ENCODE data around the gene FNDC7.
"Not testable (repeated sequence)": the region's sequence is repeated elsewhere in the genome, so short reads cannot be mapped to it uniquely, and the experiment has no call there.

The FNDC7 gene

DNA sequence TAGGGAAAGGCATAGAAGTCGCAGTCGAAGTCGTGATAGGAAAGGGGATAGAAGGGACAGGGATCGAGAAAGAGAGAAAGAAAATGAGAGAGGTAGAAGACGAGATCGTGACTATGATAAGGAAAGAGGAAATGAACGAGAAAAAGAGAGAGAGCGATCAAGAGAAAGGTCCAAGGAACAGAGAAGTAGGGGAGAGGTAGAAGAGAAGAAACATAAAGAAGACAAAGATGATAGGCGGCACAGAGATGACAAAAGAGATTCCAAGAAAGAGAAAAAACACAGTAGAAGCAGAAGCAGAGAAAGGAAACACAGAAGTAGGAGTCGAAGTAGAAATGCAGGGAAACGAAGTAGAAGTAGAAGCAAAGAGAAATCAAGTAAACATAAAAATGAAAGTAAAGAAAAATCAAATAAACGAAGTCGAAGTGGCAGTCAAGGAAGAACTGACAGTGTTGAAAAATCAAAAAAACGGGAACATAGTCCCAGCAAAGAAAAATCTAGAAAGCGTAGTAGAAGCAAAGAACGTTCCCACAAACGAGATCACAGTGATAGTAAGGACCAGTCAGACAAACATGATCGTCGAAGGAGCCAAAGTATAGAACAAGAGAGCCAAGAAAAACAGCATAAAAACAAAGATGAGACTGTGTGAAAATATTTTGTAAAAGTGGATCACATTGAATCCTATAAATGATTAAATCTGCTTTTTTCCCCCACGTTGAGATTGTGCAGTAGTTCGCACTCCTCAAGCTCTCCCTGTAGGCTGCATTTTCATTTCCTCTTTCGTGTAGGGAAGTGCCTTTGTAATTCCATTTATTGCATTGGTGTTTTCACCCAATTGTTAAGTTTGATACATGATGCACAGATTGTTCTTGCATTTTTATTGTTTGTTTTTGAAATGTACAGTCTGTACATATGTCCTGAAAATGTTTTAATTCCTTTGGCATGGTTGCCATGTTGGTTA is 13.1 kb upstream of the FNDC7 start:
- in situ Hi-C loops (cut with HindIII; ENCODE audit: low sequenced_read_pairs), result no loop called here

DNA sequence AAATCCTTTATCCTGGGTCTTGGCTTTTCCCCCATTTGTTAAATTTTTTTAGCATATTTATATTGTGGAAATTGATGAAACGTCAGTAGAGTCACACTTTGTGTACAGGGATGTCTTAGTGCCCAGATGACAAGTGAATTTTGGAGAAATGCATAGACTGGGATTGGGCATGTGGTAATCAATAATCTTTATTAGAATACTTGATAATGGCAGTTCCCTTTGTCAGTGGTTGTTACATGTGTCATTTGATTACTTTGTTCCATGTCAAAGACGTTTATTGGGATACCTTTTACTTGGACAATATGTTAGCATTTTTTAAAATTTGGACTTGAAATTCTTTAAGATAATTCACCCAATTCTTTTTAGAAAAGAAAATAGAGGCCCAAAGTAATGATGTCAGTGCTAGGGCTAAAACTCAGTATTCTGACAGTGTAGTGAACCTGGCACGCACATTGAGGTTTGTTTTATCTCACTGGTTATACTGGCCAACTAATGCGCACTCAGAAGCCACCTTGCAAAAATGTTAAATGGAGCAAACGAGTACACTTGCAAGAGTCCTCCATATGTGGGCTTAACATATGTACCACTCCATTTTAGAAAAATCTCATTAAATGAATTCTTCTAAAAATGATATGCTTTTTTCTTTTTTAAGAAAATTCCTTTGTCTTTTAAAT is 11.4 kb upstream of the FNDC7 start:
- in situ Hi-C loops (cut with HindIII; ENCODE audit: low sequenced_read_pairs), result no loop called here

DNA sequence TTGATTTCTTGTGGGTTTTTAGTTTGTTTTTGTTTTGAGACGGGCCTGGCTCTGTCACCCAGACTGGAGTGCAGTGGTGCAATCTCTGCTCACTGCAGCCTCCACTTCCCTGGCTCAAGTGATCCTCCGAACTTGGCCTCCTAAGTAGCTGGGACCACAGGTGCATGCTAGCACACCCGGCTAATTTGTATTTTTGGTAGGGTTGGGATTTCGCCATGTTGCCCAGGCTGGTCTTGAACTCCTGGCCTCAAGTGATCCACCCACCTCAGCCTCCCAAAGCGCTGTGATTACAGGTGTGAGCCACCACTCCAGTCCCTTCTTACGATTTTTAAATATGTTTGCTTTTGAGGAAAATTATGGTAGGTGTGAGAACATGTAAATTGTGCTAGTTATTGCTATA is 10.6 kb upstream of the FNDC7 start:
- in situ Hi-C loops (cut with HindIII; ENCODE audit: low sequenced_read_pairs), result not testable (repeated sequence)

DNA sequence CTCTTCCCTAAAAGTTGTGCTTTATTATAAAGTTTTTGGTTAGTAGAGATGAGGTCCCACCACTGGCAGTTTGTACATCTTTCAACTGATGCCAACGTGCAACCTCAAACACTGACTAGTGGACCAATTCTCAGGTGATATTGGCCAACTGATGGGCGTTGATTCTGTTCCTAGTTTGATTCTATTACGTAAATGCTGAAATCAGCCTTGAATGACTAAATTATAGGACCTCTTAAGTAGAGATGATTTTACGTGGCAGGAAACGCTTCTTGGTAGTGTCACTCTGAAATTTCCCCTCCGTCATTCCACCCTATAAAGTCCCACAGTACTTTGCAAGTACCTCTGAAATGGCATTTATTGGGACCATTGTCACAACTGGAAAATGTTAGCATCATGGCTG is 8.8 kb upstream of the FNDC7 start:
- in situ Hi-C loops (cut with HindIII; ENCODE audit: low sequenced_read_pairs), result no loop called here

DNA sequence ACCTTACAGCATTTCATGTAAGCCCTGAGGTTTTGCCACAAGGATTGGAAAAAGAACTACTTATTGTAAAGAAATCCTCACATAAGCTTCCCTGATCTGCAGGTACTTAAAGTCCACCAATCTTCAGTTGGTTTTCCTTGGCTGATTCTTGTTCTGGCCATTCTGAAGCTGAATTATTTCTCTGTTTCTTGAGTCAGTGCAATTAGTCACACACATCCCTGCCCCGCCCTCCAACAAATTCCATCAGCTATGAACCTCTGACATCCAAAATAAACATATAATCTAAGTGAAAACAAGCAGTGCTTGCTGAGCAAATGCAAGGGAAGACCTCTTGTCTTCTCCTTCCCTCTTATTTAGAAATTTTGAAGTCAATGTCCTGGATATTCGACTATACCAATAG is 8.2 kb upstream of the FNDC7 start:
- in situ Hi-C loops (cut with HindIII; ENCODE audit: low sequenced_read_pairs), result no loop called here

DNA sequence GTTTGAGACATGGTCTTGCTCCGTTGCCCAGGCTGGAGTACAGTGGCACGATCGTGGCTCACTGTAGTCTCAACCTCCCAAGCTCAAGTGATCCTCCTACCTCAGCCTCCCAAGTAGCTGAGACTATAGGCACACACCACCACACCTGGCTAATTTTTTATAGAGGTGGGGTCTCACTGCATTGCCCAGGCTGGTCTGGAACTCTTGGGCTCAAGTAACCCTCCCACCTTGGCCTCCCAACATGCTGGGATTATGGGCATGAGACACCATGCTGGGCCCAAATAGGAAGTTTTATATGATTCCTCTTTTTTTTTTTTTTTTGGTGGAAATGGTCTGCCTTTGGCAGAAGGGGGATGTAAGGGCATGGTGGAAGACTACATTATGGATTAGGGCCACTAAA is 6.1 kb upstream of the FNDC7 start:
- in situ Hi-C loops (cut with HindIII; ENCODE audit: low sequenced_read_pairs), result no loop called here

DNA sequence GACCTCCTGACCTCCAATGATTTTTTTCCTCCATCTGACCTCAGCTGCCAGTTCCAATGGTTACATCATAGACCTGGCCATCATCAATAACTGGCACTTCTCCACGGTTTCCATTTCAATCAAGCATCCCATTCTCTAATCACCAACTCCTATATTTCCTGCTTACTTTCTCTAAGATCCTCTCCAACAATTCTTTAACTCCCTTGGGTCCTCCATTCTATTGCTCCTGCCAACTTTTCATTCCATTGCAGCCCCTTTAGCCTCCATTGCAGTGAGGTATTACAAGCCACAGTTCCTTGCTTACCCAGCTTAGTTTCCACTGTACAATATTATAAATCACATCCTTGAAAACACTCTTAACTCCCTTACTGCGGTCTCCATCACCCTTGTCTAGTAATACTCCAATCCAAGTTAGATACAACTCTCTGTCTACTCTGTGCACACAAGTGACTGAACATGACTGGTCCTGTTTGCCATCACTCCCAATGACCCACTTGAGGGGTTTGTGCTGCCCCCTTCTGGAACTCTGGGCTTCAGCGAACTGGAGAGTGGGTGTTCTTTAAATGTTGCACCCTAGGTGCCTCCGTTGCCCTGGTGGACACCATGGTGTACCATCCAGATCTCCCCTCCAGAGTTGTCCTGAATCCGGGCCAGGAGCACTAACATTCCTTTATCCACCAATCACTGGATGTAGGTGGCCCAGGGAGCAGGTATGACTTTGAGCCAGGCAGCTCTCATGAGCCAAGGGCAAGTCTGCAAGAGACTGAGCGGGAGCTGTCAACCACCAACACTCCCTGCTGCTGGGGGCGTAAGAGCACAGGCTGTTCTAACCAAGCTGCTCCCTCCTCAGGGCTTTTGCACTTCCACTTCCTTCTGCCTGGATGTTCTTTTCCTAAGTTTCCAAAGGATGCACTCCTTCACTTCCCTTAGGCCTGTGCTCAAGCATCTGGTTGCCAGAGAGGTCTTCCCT is 3.7 kb upstream of the FNDC7 start:
- in situ Hi-C loops (cut with HindIII; ENCODE audit: low sequenced_read_pairs), result no loop called here

DNA sequence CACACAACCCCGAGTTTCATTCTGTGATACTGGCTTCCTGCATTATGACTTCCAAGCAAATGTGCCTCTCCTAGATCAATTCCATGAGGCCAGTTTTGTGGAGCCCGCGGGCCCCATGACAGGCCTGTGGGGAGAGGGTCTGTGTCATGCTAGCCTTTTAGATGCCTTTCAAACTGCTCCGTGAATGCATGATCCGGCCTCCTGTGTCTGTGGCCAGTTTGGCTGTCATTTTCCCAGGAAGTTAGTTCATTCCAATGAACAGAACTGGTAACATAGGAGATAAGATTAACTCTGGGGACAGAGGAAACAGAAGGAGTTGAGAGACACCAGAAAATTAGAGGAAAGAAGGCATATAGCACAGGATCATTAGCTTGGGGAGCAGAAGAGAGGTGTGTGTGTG is 3.2 kb downstream of the FNDC7 start:
- in situ Hi-C loops (cut with HindIII; ENCODE audit: low sequenced_read_pairs), result no loop called here

DNA sequence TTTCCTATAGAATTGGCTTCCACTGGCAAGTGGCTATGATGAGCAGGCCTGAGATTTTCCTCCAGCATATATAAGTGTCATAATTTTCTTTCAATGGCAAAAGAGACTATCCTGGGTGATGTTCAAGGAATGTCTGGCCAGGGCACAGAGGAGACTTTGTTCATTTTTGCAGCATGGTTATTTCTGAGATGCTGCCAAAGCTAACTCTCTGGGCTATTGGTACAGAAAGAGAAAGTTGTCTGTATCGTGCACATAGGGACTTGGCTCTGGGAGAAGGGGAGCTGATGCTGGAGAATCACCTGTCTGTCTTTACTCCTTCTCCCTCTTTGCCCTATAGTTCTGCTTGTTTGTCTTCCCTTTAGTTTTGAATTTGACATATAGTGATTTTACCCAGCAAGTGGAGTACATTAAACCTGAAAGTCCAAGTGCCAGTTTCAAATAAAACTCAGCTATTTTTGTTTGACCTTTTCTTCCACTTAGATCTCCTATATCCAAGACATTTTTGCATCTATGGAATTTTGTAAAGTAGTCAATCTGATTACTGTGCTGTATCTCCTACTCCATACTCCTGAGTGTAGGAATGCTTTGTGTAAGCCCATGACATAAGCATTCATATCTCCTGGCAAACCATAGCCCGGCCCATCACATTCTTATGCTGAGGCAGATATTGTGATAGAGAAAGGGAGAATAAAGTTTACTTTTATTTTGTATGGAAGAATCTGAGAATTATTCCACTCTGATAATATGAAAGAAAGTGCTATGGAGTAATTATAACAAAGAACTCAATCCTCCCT is 3.9 kb downstream of the FNDC7 start:
- in situ Hi-C loops (cut with HindIII; ENCODE audit: low sequenced_read_pairs), result no loop called here

DNA sequence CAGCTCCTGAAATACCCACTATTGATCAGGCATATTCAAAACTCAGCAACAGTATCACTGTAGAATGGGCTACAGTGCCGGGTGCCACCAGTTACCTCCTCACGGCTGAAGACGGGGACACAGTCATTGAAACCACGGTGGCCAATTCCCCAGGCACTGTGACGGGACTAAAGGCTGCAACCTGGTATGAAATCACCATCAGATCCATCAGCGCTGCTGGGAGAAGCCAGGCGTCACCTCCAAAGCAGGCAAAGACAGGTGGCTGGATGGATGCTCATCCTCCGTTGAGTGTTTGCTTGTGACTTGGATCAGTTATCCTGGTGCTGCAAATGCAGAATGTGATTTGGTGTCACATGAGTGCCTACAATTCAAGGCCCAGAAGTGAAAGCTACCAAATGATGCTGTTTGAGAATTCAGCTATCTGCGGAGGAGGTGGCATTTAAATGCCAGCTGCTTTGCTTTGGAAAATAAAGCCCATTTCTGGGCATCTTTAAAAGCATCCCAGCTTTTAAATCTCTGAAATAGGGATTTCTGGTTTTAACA is 5.1 kb downstream of the FNDC7 start:
- in situ Hi-C loops (cut with HindIII; ENCODE audit: low sequenced_read_pairs), result no loop called here

DNA sequence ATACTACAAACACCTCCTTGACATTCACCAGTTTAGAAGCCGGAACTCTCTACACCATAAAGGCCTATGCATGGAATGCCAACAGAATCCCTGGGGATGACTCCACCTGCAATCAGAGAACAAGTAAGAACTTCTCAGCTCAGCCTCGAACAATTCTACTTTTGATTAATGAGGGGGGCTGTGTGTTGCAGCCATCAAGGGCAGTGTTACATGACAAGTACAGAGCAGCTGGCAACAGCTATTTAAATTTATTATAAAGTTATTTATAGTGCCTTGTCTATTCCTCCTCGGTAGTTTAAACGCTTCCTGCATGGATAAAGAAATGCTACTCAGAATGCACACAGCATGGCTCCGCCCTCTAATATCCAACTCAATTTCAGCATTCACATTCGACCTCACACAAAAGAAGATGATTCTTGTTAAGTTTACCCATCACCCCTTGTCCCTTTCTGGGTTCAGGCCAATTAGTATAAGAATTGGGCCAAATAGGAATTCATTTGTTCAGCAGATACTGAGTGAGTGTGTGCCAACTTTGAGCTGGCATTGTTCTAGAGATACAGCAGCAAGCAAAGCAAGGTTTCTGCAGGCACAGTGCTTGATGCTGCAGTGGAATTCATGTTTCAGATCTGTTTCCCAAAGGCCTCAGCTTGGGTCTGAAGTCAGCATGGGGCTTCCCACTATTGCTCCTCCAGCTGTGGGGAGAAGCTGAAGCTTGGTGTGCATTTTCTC is 6.4 kb downstream of the FNDC7 start:
- in situ Hi-C loops (cut with HindIII; ENCODE audit: low sequenced_read_pairs), result no loop called here

DNA sequence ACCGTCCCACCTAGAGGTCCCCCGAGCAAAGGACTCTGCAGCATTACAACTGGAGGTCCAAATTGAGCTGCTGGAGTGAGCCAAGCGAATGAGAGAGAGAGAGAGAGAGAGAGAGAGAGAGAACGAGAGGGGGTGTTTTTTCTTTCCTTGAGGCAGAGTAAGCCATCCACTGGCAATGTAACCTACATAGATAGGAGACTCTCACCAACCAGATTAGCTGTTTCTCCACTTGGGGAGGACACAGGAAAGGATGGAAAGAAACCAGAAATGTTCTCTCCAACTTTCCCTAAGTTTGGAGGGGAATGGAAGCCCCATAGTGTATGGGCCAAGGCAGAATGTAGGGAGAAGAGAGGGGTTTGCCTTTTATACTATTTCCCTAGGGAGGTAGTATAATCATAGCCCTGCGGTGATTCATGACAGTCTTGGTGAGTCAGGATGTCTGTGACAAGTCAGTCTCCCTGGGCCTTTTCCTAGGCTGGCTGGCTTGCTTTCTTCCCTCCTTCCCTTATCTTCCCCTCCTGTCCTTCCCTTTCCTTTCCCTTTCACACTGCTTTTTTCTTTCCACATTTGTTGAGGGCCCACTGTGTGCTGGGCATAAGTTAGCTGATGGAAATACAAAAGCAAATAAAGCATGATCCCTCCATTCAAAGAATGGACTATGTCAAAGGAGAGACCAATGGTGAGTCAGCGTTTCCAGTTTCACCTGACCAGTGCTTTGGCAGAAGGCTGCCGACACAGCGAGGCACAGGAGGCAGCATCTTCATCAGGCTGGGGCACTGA is 7.1 kb downstream of the FNDC7 start:
- in situ Hi-C loops (cut with HindIII; ENCODE audit: low sequenced_read_pairs), result no loop called here

DNA sequence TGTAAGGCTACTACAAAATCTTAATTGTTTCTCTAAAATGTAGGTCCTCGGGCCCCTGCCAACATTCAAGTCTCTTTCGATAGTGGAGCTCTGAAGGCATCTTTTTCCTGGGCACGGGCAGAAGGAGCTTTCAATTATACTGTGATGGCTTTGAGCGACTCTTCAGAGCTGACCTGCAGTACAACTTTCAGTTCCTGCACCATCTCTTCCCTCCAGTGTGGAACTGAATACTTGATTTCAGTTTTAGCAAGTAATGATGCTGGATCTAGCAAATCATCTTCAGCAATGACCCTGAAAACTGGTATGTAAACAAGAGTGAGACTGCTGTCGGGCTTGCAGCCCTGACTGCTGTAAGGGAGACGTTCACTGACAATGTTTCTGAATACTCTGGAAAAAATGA is 9.6 kb downstream of the FNDC7 start:
- in situ Hi-C loops (cut with HindIII; ENCODE audit: low sequenced_read_pairs), result no loop called here

DNA sequence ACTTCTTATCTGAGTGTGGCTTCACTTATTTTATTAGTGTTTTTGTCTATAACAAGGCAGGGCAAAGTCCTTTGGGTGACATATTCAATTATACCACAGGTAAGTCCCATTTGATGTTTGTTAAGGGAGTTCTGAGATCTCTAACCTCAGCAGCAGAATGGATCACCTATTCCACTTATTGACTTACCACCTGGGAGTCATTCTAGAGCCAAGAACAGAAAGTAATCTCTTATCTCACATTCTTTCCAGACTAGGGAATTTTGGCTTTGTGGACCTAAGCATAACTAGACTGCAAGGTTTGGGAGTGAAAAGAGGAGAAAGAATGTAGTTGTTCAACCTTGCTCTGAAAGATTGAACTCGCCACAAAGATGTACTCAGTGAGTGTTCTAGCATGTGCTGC is 13.2 kb downstream of the FNDC7 start:
- in situ Hi-C loops (cut with HindIII; ENCODE audit: low sequenced_read_pairs), result no loop called here

DNA sequence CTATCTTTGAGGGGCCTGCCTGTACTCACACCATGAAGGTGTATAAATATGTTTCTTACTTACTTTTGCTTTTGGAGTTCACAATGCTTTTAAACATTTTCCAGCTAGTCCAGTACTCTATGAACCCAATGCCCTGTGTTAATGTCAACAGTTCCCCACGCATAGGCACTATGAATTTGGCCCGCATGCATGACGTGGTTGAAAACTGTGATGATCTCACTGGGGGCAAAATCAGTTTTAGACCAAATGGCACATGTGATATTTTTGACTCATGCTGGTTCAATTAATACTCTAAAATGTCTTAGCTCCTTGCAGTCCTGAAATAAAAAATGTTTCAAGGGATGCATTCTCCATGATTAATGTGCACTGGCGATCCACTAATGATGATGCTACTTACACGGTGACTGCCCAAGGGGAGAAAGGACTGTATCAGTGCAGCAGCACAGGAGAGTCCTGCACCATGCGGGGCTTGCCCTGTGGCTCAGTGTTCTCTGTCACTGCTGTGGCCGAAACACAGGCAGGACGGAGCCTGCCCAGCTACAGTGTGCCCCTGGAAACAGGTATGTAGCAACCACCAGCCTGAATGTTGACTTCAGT is 15.7 kb downstream of the FNDC7 start:
- in situ Hi-C loops (cut with HindIII; ENCODE audit: low sequenced_read_pairs), result no loop called here

DNA sequence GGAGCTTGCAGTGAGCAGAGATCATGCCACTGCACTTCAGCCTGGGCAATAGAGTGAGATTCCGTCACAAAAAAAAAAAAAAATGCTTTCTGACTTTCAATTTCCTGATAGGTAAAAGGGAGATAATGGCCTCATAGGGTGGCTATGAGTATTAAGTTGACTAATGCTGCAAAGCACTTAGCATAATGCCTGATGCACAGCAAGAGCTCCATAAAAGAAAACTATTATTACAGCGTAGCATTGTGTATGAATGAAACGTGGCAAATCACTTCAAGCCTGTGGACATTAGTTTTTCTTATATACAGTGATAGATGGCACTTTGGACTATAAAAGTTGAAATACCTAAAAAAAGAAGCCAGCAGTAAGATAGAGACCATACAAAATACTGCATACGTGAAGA is 16.8 kb downstream of the FNDC7 start:
- in situ Hi-C loops (cut with HindIII; ENCODE audit: low sequenced_read_pairs), result no loop called here

DNA sequence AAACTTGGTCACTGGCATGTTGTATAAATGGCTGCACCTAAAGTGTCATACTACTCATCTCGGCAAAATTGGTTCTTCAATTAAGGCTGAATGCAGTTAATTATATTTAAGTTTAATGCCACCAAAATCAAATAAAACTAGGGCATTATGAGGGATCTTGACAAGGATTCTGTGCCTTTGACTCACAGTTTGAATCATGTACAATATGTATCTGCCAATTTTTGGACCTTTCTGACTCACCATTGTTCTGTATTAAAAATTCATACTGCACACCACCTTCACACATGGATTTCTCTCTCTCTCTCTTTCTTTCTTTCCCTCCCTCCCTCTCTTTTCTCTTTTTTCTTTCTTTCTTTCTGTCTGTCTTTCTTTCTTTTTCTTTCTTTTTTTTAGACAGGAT is 19.7 kb downstream of the FNDC7 start:
- in situ Hi-C loops (cut with HindIII; ENCODE audit: low sequenced_read_pairs), result no loop called here

DNA sequence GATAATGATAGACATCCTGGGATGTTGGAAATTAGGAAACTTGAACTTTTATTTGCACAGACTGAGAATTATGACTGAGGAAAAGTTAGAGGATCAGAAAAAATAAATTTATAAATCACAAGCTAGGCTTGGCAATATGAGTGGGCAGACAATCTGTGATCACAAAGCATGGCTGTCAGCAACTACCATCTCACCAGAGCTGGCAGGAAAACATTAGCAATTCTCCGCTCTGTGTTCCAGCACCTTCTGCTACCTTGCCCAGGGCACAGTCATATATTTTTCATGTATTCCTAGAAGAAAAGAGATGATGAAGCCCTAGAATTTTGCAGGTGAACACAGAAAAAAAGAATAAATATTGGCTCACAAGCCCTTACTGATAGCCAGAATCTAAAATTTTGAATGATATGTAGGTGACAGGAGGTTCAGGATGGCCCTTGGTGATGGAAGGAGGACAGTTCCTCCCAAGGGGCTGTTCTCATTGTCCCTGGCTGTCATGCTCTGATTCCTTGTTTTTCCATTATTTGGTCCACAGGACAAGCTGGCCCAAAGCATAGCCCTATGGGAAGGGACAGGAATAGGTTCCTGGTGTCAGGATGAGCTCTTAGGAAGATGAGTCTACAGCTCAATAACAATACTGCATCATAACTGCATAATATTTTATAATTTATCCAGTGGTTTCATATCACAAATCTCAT is 21.6 kb downstream of the FNDC7 start:
- in situ Hi-C loops (cut with HindIII; ENCODE audit: low sequenced_read_pairs), result no loop called here
